WTC11 (cell line): ENCODE measurements around the gene C1orf35.

Source experiments
- AFF4 ChIP-seq: sonication (generic); formaldehyde crosslinking; IDR thresholded peaks from 2 replicates; pipeline ENCODE4 v1.8.1; 2023; ENCODE audit warnings: mild to moderate bottlenecking, missing genetic modification reagents, borderline replicate concordance
- ATF3 ChIP-seq: sonication (generic); formaldehyde crosslinking; conservative IDR thresholded peaks from 2 replicates; pipeline ENCODE4 v1.8.1; 2022; ENCODE audit warnings: mild to moderate bottlenecking, missing genetic modification reagents
- CDX4 ChIP-seq: fragments of 250-450 bp; sonication (Bioruptor Pico); IDR thresholded peaks from 2 replicates; pipeline ENCODE4 v1.9.0; 2021; ENCODE audit warnings: moderate library complexity, mild to moderate bottlenecking, inconsistent platforms, borderline replicate concordance
- HMGXB4 ChIP-seq: sonication (generic); formaldehyde crosslinking; IDR thresholded peaks from 2 replicates; pipeline ENCODE4 v1.8.1; 2023; ENCODE audit warnings: mild to moderate bottlenecking, moderate library complexity, missing genetic modification reagents
- NR2C2 ChIP-seq: sonication (generic); formaldehyde crosslinking; IDR thresholded peaks from 2 replicates; pipeline ENCODE4 v1.8.0; 2022; ENCODE audit warnings: mild to moderate bottlenecking, missing genetic modification reagents
- ZNF232 ChIP-seq: sonication (generic); formaldehyde crosslinking; IDR thresholded peaks from 2 replicates; pipeline ENCODE4 v1.8.0; 2022; ENCODE audit warnings: mild to moderate bottlenecking, missing genetic modification reagents
- TF ChIP-seq, protein P1 (sequence below): sonication (generic); formaldehyde crosslinking; IDR thresholded peaks from 2 replicates; pipeline ENCODE4 v1.8.0; 2022; ENCODE audit warnings: mild to moderate bottlenecking, missing genetic modification reagents
- TF ChIP-seq, protein P2 (sequence below): fragments of 200-600 bp; IDR thresholded peaks from 2 replicates; pipeline ENCODE4 v1.8.0; 2022; ENCODE audit warnings: antibody characterized with exemption

GRCh38 chr1:228066891-228067654 lies 36.1 kb downstream of the C1orf35 start:
- no peak for TF ChIP-seq HMGXB4 (CRISPR knock-in tag)
- TF ChIP-seq ZNF232 (CRISPR knock-in tag) = no peak
- TF ChIP-seq, protein P1, sequence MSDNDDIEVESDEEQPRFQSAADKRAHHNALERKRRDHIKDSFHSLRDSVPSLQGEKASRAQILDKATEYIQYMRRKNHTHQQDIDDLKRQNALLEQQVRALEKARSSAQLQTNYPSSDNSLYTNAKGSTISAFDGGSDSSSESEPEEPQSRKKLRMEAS = no peak
- no peak for TF ChIP-seq ATF3 (CRISPR knock-in tag)
- no peak for TF ChIP-seq NR2C2 (CRISPR knock-in tag)
- TF ChIP-seq AFF4 (CRISPR knock-in tag) = no peak
- TF ChIP-seq CDX4 (CRISPR knock-in tag) = no peak
- TF ChIP-seq, protein P2, sequence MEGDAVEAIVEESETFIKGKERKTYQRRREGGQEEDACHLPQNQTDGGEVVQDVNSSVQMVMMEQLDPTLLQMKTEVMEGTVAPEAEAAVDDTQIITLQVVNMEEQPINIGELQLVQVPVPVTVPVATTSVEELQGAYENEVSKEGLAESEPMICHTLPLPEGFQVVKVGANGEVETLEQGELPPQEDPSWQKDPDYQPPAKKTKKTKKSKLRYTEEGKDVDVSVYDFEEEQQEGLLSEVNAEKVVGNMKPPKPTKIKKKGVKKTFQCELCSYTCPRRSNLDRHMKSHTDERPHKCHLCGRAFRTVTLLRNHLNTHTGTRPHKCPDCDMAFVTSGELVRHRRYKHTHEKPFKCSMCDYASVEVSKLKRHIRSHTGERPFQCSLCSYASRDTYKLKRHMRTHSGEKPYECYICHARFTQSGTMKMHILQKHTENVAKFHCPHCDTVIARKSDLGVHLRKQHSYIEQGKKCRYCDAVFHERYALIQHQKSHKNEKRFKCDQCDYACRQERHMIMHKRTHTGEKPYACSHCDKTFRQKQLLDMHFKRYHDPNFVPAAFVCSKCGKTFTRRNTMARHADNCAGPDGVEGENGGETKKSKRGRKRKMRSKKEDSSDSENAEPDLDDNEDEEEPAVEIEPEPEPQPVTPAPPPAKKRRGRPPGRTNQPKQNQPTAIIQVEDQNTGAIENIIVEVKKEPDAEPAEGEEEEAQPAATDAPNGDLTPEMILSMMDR = no peak
